ENCODE measurements around the gene LBHD1.
"Not testable (repeated sequence)": the region's sequence is repeated elsewhere in the genome, so short reads cannot be mapped to it uniquely, and the experiment has no call there.

LBHD1 gene

DNA sequence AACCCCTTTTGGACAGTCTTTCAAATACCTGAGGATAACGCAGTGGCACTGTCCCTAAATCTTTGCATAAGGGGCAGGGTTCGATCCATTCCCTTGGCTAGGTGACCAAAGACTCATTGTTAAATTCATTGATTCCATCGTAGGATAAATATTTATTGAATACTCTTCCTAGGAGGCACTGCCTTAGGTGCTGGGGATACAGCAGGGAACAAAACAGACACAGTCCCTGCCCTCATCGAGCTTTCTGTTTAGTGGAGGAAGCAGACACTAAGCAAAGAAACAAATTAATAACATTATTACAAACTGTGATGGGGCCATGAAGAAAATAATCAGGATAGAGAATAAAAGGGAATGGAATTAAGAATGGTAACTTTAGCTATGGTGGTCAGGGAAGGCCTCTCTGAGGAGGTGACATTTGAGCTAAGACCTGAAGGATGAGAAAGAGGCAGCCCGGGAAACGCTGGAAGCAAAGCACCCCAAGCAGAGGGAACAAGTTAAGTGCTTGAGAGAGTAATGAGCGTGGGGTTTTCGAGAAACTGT lies 51.0 kb downstream of the LBHD1 start:
- DNase-seq (ENCODE audit: low spot score) = no peak

GRCh38 chr11:62616957-62617356 lies 55.1 kb downstream of the LBHD1 start:
- not testable (repeated sequence) for DNase-seq (ENCODE audit: low spot score)

- no peak for DNase-seq (ENCODE audit: low spot score)
These were observed 56.5 kb downstream of the LBHD1 start for GRCh38 chr11:62615521-62615920.

DNA sequence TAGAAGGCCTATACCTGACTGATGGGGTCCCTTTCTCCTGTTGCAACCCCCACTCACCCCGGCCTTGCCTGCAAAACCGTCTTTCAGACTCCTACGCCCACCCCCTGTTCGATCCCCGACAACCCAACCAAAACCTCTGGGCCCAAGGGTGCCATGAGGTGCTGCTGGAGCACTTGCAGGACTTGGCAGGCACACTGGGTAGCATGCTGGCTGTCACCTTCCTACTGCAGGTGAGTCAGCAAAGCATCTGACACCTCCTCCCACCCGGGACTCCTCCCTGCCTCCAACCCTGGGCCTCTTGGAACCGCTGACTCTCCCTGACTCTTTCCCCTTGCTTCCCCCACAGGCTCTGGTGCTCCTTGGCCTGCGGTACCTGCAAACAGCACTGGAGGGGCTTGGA lies 57.8 kb downstream of the LBHD1 start:
- no peak for DNase-seq (ENCODE audit: low spot score)

DNA sequence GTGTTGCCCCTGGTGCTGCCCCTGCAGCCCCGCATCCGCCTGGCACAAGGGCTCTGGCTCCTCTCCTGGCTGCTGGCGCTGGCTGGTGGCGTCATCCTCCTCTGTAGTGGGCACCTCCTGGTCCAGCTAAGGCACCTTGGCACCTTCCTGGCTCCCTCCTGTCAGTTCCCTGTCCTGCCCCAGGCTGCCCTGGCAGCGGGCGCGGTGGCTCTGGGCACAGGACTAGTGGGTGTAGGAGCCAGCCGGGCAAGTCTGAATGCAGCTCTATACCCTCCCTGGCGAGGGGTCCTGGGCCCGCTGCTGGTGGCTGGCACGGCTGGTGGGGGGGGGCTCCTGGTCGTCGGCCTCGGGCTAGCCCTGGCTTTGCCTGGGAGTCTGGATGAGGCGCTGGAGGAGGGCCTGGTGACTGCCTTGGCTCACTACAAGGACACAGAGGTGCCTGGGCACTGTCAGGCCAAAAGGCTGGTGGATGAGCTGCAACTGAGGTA lies 58.7 kb downstream of the LBHD1 start:
- no peak for DNase-seq (ENCODE audit: low spot score)
